HEK293 (cell line): ENCODE results near the gene PLEKHH3.

Experiments used
- CTCF ChIA-PET: fragments of 350-600 bp; formaldehyde crosslinking; extraction: SDS; loops from one replicate; lab custom pipeline; 2021; ENCODE audit warnings: antibody characterized with exemption; lab: Yijun Ruan, JAX
- POLR2A ChIA-PET: fragments of 300-600 bp; formaldehyde crosslinking; extraction: SDS; loops from one replicate; lab custom pipeline; 2020; ENCODE audit warnings: antibody characterized with exemption, inconsistent platforms; lab: Yijun Ruan, JAX
- H3K27ac ChIP-seq: fragments of 200-500 bp; sonication (Bioruptor generic); 2 replicates; pipeline ENCODE4 v1.5.1; 2014; ENCODE audit warnings: low read depth, low read length, control low read depth, inconsistent platforms; ENCODE audit errors: extremely low read depth
- H3K36me3 ChIP-seq, 2 experiments: fragments of 200-500 bp in 1 of 2; sonication (Bioruptor generic) in 1 of 2; 1 replicate in 1 of 2; 2 replicates in 1 of 2; pipeline ENCODE4 v1.5.1; 2014 to 2017; ENCODE audit warnings: inconsistent platforms in 2 of 2, low read length in 2 of 2; ENCODE audit not compliant: control insufficient read depth in 2 of 2, insufficient read depth in 1 of 2
- H3K4me1 ChIP-seq: fragments of 200-500 bp; sonication (Bioruptor generic); 2 replicates; pipeline ENCODE4 v1.5.1; 2014; ENCODE audit warnings: mild to moderate bottlenecking, low read length, inconsistent platforms; ENCODE audit not compliant: control insufficient read depth, insufficient read depth
- H3K4me3 ChIP-seq: 2 replicates; pipeline ENCODE4 v1.5.1; 2011; ENCODE audit warnings: low read depth, mild to moderate bottlenecking, control low read depth, low read length, moderate library complexity
- H3K9me3 ChIP-seq: fragments of 200-500 bp; sonication (Bioruptor generic); 2 replicates; pipeline ENCODE4 v1.5.1; 2014; ENCODE audit warnings: low read depth, low read length, inconsistent platforms; ENCODE audit not compliant: control insufficient read depth, insufficient read depth
- EGR2 ChIP-seq: fragments of 450-650 bp; formaldehyde crosslinking; IDR thresholded peaks from 2 replicates; pipeline ENCODE4 v1.5.1; 2016; ENCODE audit warnings: low read depth, missing biosample characterization, missing genetic modification characterization
- GLIS2 ChIP-seq: fragments of 450-650 bp; formaldehyde crosslinking; IDR thresholded peaks from 2 replicates; pipeline ENCODE4 v1.5.1; 2016; ENCODE audit warnings: missing biosample characterization, missing genetic modification characterization
- REPIN1 ChIP-seq: fragments of 450-650 bp; formaldehyde crosslinking; IDR thresholded peaks from 2 replicates; pipeline ENCODE4 v1.5.1; 2017; ENCODE audit warnings: missing biosample characterization, missing genetic modification characterization, low read depth
- ZBTB17 ChIP-seq: fragments of 450-650 bp; formaldehyde crosslinking; IDR thresholded peaks from 2 replicates; pipeline ENCODE4 v1.5.1; 2016; ENCODE audit warnings: missing biosample characterization, missing genetic modification characterization
- ZEB2 ChIP-seq: fragments of 450-650 bp; formaldehyde crosslinking; IDR thresholded peaks from 2 replicates; pipeline ENCODE4 v1.5.1; 2016; ENCODE audit warnings: missing biosample characterization, missing genetic modification characterization
- ZFHX2 ChIP-seq: fragments of 450-650 bp; formaldehyde crosslinking; conservative IDR thresholded peaks from 2 replicates; pipeline ENCODE4 v1.5.1; 2016; ENCODE audit warnings: missing biosample characterization, missing genetic modification characterization
- ZFP3 ChIP-seq: fragments of 450-650 bp; formaldehyde crosslinking; IDR thresholded peaks from 2 replicates; pipeline ENCODE4 v1.5.1; 2016; ENCODE audit warnings: low read depth, missing biosample characterization, missing genetic modification characterization
- ZNF112 ChIP-seq: fragments of 450-650 bp; formaldehyde crosslinking; IDR thresholded peaks from 2 replicates; pipeline ENCODE4 v1.5.0; 2017; ENCODE audit warnings: missing biosample characterization, missing genetic modification characterization
- ZNF169 ChIP-seq: fragments of 450-650 bp; formaldehyde crosslinking; IDR thresholded peaks from 2 replicates; pipeline ENCODE4 v1.5.1; 2016; ENCODE audit warnings: missing biosample characterization, missing genetic modification characterization
- ZNF26 ChIP-seq: fragments of 450-650 bp; formaldehyde crosslinking; IDR thresholded peaks from 2 replicates; pipeline ENCODE4 v1.5.1; 2016; ENCODE audit warnings: missing biosample characterization, missing genetic modification characterization
- ZNF292 ChIP-seq: fragments of 450-650 bp; formaldehyde crosslinking; IDR thresholded peaks from 2 replicates; pipeline ENCODE4 v1.5.1; 2016; ENCODE audit warnings: low read depth, missing biosample characterization, missing genetic modification characterization, borderline replicate concordance
- ZNF341 ChIP-seq: fragments of 450-650 bp; formaldehyde crosslinking; IDR thresholded peaks from 2 replicates; pipeline ENCODE4; 2016; ENCODE audit warnings: low read depth, missing biosample characterization, missing genetic modification characterization
- ZNF510 ChIP-seq: fragments of 450-650 bp; formaldehyde crosslinking; IDR thresholded peaks from 2 replicates; pipeline ENCODE4 v1.5.1; 2018; ENCODE audit warnings: mild to moderate bottlenecking, missing genetic modification characterization, missing biosample characterization; ENCODE audit not compliant: insufficient replicate concordance
- ZXDB ChIP-seq: fragments of 450-650 bp; formaldehyde crosslinking; IDR thresholded peaks from 2 replicates; pipeline ENCODE4 v1.5.1; 2016; ENCODE audit warnings: missing biosample characterization, missing genetic modification characterization
- TF ChIP-seq, protein P1 (sequence below): fragments of 450-650 bp; formaldehyde crosslinking; IDR thresholded peaks from 2 replicates; pipeline ENCODE4 v1.5.1; 2016; ENCODE audit warnings: missing biosample characterization, missing genetic modification characterization
- TF ChIP-seq, protein P2 (sequence below): fragments of 450-650 bp; formaldehyde crosslinking; optimal IDR thresholded peaks from 2 replicates; pipeline ENCODE3; 2016; ENCODE audit warnings: missing biosample characterization, mild to moderate bottlenecking, missing genetic modification characterization

The PLEKHH3 gene

GRCh38 chr17:42699415-42699740 lies 22.6 kb upstream of the PLEKHH3 start:
- POLR2A ChIA-PET: interaction anchor here (0.6 to 1.2 kb wide), 4 partner anchors 8 to 149 kb away, joined by 3 to 5 read pairs (median 3); partner anchors contain the start of gene TUBG1
- Histone ChIP-seq H3K9me3 (no peaks in the 10 kb centered on the region), H3K4me1 (no peaks in the 10 kb centered on the region), H3K36me3 (peaks cover 17 to 80% of the 10 kb centered on the region in 2 experiments; a peak in 2 of 3 replicates), H3K4me3 (no peak overlapping the region), H3K27ac (no peak overlapping the region)
- CTCF ChIA-PET: interaction anchor here (0.5 to 0.7 kb wide), 3 partner anchors 20 to 120 kb away, joined by 3 to 6 read pairs (median 3); no protein-coding TSS in a partner anchor
- TF ChIP-seq ZNF112 (tag by site-specific recombination) (no peak), ZBTB17 (tag by site-specific recombination) (no peak), ZNF169 (tag by site-specific recombination) (no peak)

DNA sequence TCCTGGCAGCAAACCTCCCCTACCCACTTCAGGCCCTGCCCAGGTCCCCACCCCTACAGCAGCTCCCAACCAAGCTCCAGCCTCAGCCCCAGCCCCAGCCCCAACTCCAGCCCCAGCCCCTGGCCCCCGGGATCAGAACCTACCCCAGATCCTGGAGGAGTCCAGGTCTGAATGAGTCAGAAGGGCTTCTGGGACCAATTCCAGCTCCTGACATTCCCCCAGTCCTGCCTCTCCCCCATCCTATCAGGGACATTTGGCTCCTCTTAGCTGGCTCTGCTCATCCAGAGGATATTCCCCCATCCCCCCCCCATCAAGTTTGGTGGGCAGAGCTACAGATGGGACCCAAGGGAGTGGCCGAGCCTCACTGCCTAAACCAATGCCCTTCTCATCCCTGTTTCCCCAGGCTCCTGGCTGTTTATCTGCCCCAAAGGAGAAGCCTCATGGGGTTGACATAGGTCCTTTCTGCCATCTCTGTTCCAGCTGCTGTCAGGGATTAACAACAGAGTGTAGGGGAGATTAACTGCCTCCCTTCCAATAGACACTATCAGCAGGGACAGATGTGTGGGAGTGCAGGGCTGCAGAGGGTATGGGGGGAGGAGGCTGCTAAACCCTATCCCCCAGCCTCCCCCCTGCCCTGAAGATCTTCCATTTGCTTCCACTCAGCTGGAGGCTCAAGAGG lies 22.1 kb upstream of the PLEKHH3 start:
- POLR2A ChIA-PET: interaction anchor here (0.6 to 1.4 kb wide), 3 partner anchors 12 to 149 kb away, joined by 3 to 5 read pairs (median 4); partner anchors contain the start of gene BECN1
- no peaks in the 10 kb centered on the region for H3K9me3 ChIP-seq
- no peak for TF ChIP-seq ZXDB (tag by site-specific recombination)
- TF ChIP-seq ZNF341 (tag by site-specific recombination): peak; percentile 71
- peak; percentile 55; the same call in 1 of the 2 replicates for TF ChIP-seq EGR2
- TF ChIP-seq ZNF510 (tag by site-specific recombination): no peak
- no peak for TF ChIP-seq REPIN1 (tag by site-specific recombination)
- no peak for TF ChIP-seq GLIS2 (tag by site-specific recombination)
- TF ChIP-seq ZEB2: no peak
- TF ChIP-seq, protein P1, sequence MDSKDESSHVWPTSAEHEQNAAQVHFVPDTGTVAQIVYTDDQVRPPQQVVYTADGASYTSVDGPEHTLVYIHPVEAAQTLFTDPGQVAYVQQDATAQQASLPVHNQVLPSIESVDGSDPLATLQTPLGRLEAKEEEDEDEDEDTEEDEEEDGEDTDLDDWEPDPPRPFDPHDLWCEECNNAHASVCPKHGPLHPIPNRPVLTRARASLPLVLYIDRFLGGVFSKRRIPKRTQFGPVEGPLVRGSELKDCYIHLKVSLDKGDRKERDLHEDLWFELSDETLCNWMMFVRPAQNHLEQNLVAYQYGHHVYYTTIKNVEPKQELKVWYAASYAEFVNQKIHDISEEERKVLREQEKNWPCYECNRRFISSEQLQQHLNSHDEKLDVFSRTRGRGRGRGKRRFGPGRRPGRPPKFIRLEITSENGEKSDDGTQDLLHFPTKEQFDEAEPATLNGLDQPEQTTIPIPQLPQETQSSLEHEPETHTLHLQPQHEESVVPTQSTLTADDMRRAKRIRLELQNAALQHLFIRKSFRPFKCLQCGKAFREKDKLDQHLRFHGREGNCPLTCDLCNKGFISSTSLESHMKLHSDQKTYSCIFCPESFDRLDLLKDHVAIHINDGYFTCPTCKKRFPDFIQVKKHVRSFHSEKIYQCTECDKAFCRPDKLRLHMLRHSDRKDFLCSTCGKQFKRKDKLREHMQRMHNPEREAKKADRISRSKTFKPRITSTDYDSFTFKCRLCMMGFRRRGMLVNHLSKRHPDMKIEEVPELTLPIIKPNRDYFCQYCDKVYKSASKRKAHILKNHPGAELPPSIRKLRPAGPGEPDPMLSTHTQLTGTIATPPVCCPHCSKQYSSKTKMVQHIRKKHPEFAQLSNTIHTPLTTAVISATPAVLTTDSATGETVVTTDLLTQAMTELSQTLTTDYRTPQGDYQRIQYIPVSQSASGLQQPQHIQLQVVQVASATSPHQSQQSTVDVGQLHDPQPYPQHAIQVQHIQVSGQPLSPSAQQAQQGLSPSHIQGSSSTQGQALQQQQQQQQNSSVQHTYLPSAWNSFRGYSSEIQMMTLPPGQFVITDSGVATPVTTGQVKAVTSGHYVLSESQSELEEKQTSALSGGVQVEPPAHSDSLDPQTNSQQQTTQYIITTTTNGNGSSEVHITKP (tag by site-specific recombination): peak; percentile 47; the same call in 1 of the 2 replicates
- TF ChIP-seq ZNF26 (tag by site-specific recombination): no peak
- TF ChIP-seq ZFHX2 (tag by site-specific recombination): peak; percentile 62
- no peak overlapping the region for H3K4me3 ChIP-seq
- CTCF ChIA-PET: interaction anchor here (0.5 to 1.2 kb wide), 5 partner anchors 20 to 121 kb away, joined by 3 to 6 read pairs (median 3); no protein-coding TSS in a partner anchor
- peaks cover 21 to 75% of the 10 kb centered on the region in 2 experiments; a peak in 2 of 3 replicates for H3K36me3 ChIP-seq
- no peaks in the 10 kb centered on the region for H3K4me1 ChIP-seq
- no peak overlapping the region for H3K27ac ChIP-seq

GRCh38 chr17:42697108-42697811 lies 20.5 kb upstream of the PLEKHH3 start:
- CTCF ChIA-PET: interaction anchor here (0.8 to 2.0 kb wide), 8 partner anchors 14 to 119 kb away, joined by 3 to 12 read pairs (median 5); no protein-coding TSS in a partner anchor
- H3K4me3 ChIP-seq: no peak overlapping the region
- no peak overlapping the region for H3K27ac ChIP-seq
- POLR2A ChIA-PET: interaction anchor here (0.8 to 1.4 kb wide), 2 partner anchors 88 to 127 kb away, joined by 4 read pairs; partner anchors contain the start of genes BECN1, RETREG3 and TUBG1
- H3K4me1 ChIP-seq: no peaks in the 10 kb centered on the region
- no peaks in the 10 kb centered on the region for H3K9me3 ChIP-seq
- H3K36me3 ChIP-seq: peaks cover 15 to 69% of the 10 kb centered on the region in 2 experiments; a peak in 2 of 3 replicates
- TF ChIP-seq GLIS2 (tag by site-specific recombination) (no peak), ZFP3 (tag by site-specific recombination) (no peak), ZNF292 (no peak)
- TF ChIP-seq, protein P2, sequence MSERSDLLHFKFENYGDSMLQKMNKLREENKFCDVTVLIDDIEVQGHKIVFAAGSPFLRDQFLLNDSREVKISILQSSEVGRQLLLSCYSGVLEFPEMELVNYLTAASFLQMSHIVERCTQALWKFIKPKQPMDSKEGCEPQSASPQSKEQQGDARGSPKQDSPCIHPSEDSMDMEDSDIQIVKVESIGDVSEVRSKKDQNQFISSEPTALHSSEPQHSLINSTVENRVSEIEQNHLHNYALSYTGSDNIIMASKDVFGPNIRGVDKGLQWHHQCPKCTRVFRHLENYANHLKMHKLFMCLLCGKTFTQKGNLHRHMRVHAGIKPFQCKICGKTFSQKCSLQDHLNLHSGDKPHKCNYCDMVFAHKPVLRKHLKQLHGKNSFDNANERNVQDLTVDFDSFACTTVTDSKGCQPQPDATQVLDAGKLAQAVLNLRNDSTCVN: no peak
